ENCODE measurements around the gene PLPPR5. TPM values are rescaled to one million over a fixed set of nuclear protein-coding genes. Genes with fewer than 3 reads are reported as not detected.
A peak's percentile ranks its signal among the peaks of the same experiment; 100 is the strongest.

Gene PLPPR5
- total RNA-seq, 5 donors from 2014 or later (not counting 1 experiment from before 2014, with no cell fraction given), result not detected

- peaks cover 5 to 8% (median 8%) of the 10 kb centered on the region in 3 donors for H3K4me1 Mint-ChIP-seq
- H3K9me3 ChIP-seq, result no peaks in the 10 kb centered on the region
- H3K27me3 ChIP-seq (replicated peaks in 1 of 2; ENCODE audit: control insufficient read depth in 2 of 2, extremely low read depth in 1 of 2, insufficient read depth in 2 of 2, low read length in 1 of 2), result no peaks in the 10 kb centered on the region
- no peaks in the 10 kb centered on the region for H3K9me3 Mint-ChIP-seq
- no peaks in the 10 kb centered on the region for H3K27me3 Mint-ChIP-seq
- H3K4me1 ChIP-seq (ENCODE audit: control insufficient read depth in 1 of 2, extremely low read depth in 1 of 2, insufficient read depth in 2 of 2, low read length in 2 of 2), result no peaks in the 10 kb centered on the region
- no peaks in the 10 kb centered on the region for H3K36me3 ChIP-seq (ENCODE audit: control insufficient read depth in 2 of 2, extremely low read depth in 1 of 2, insufficient read depth in 1 of 2, low read length in 1 of 2)
- ChIA-PET CTCF (no interaction called here), POLR2A (no interaction called here)
- H3K27ac ChIP-seq (ENCODE audit: low read length), result no peak overlapping the region
- WGBS (ENCODE audit: insufficient coverage), result 83% methylated on average over 1 of the region's 4 CpGs
- H3K36me3 Mint-ChIP-seq, result no peaks in the 10 kb centered on the region
- no peak overlapping the region for H3K27ac Mint-ChIP-seq
- H3K4me3 Mint-ChIP-seq, result no peak overlapping the region
- DNase-seq (peak in 1 of 35 experiments; percentile 15), ATAC-seq (replicated peaks in 1 of 4) (peak in 1 of 4 experiments; percentile 24)
- H3K4me3 ChIP-seq (ENCODE audit: control insufficient read depth in 1 of 2, extremely low read depth in 1 of 2, low read length in 1 of 2), result no peak overlapping the region
These were observed 13.3 kb downstream of the PLPPR5 start for GRCh38 chr1:98991127-98992012.

DNA sequence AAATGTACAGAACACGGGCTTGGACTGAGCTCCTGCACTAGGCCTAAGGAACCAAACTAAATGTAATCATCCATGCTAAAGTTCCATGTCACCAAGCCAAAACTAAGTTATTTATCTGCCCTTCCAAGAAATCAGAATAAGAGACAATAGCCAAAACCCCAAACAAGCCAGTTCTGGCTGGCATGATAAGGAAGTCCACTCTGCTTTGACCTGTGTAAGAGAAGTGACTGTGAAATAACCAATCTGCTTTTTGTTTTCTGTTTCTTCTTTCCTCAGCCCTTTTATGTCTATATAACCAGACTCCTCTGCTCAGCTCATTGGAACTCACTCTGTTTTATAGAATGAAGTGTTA is 15.1 kb downstream of the PLPPR5 start:
- no CpG with 5 or more reads among the region's 1 CpG for WGBS (ENCODE audit: insufficient coverage)
- CTCF ChIA-PET, result no interaction called here
- H3K4me3 Mint-ChIP-seq, result no peak overlapping the region
- H3K27me3 Mint-ChIP-seq, result no peaks in the 10 kb centered on the region
- H3K9me3 ChIP-seq, result no peaks in the 10 kb centered on the region
- no peaks in the 10 kb centered on the region for H3K36me3 Mint-ChIP-seq
- peaks cover 5 to 8% (median 8%) of the 10 kb centered on the region in 3 donors for H3K4me1 Mint-ChIP-seq
- H3K27ac ChIP-seq (ENCODE audit: low read length), result no peak overlapping the region
- POLR2A ChIA-PET, result no interaction called here
- H3K27ac Mint-ChIP-seq, result no peak overlapping the region
- H3K4me1 ChIP-seq (ENCODE audit: control insufficient read depth in 1 of 2, extremely low read depth in 1 of 2, insufficient read depth in 2 of 2, low read length in 2 of 2), result no peaks in the 10 kb centered on the region
- H3K36me3 ChIP-seq (ENCODE audit: control insufficient read depth in 2 of 2, extremely low read depth in 1 of 2, insufficient read depth in 1 of 2, low read length in 1 of 2), result no peaks in the 10 kb centered on the region
- H3K9me3 Mint-ChIP-seq, result no peaks in the 10 kb centered on the region
- H3K27me3 ChIP-seq (replicated peaks in 1 of 2; ENCODE audit: control insufficient read depth in 2 of 2, extremely low read depth in 1 of 2, insufficient read depth in 2 of 2, low read length in 1 of 2), result no peaks in the 10 kb centered on the region
- ATAC-seq (replicated peaks in 1 of 4), result no peak
- no peak overlapping the region for H3K4me3 ChIP-seq (ENCODE audit: control insufficient read depth in 1 of 2, extremely low read depth in 1 of 2, low read length in 1 of 2)
- DNase-seq, result no peak

DNA sequence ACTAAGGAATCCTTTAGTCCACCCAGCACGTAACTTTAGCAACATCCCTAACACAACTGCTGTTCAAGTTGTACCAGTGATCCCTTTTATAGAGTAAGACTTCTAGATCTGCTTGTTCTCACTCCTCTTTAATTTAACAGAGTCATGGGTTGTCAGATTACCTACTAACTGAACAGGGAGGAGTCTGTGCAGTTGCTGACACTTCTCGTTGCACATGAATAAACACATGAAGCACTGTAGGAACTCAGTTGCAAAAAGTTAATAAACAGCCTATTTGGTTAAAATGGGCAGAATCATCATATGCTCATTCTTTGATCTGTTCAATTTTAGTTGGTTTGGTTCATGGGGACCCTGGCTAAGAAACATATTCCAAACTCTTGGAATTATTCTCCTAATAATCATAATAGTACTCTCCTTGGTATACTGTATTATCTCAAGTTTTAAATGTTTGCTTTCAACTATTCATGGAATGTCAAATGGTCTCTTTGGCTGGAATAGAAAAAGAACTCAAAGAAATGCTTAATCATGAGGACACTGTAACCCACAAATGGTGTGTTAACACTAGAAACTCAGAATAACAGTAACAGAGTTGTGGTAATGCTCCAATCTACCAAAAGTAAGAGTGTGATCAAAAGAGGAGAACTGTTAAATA is 15.6 kb downstream of the PLPPR5 start:
- Mint-ChIP-seq H3K27ac (no peak overlapping the region), H3K4me3 (no peak overlapping the region), H3K9me3 (no peaks in the 10 kb centered on the region), H3K36me3 (no peaks in the 10 kb centered on the region), H3K4me1 (peaks cover 5 to 8% (median 8%) of the 10 kb centered on the region in 3 donors), H3K27me3 (no peaks in the 10 kb centered on the region)
- no peak for ATAC-seq (replicated peaks in 1 of 4)
- Histone ChIP-seq H3K4me3 (ENCODE audit: control insufficient read depth in 1 of 2, extremely low read depth in 1 of 2, low read length in 1 of 2) (no peak overlapping the region), H3K4me1 (ENCODE audit: control insufficient read depth in 1 of 2, extremely low read depth in 1 of 2, insufficient read depth in 2 of 2, low read length in 2 of 2) (no peaks in the 10 kb centered on the region), H3K36me3 (ENCODE audit: control insufficient read depth in 2 of 2, extremely low read depth in 1 of 2, insufficient read depth in 1 of 2, low read length in 1 of 2) (no peaks in the 10 kb centered on the region), H3K27ac (ENCODE audit: low read length) (no peak overlapping the region), H3K27me3 (replicated peaks in 1 of 2; ENCODE audit: control insufficient read depth in 2 of 2, extremely low read depth in 1 of 2, insufficient read depth in 2 of 2, low read length in 1 of 2) (no peaks in the 10 kb centered on the region), H3K9me3 (no peaks in the 10 kb centered on the region)
- 80% methylated on average over 1 of the region's 2 CpGs for WGBS (ENCODE audit: insufficient coverage)
- DNase-seq, result no peak
- CTCF ChIA-PET, result no interaction called here
- POLR2A ChIA-PET, result no interaction called here

GRCh38 chr1:98985687-98986086 is 19.0 kb downstream of the PLPPR5 start:
- Histone ChIP-seq H3K4me3 (ENCODE audit: control insufficient read depth in 1 of 2, extremely low read depth in 1 of 2, low read length in 1 of 2) (no peak overlapping the region), H3K36me3 (ENCODE audit: control insufficient read depth in 2 of 2, extremely low read depth in 1 of 2, insufficient read depth in 1 of 2, low read length in 1 of 2) (no peaks in the 10 kb centered on the region), H3K4me1 (ENCODE audit: control insufficient read depth in 1 of 2, extremely low read depth in 1 of 2, insufficient read depth in 2 of 2, low read length in 2 of 2) (no peaks in the 10 kb centered on the region), H3K27me3 (replicated peaks in 1 of 2; ENCODE audit: control insufficient read depth in 2 of 2, extremely low read depth in 1 of 2, insufficient read depth in 2 of 2, low read length in 1 of 2) (no peaks in the 10 kb centered on the region), H3K9me3 (no peaks in the 10 kb centered on the region), H3K27ac (ENCODE audit: low read length) (no peak overlapping the region)
- Mint-ChIP-seq H3K4me3 (no peak overlapping the region), H3K4me1 (no peaks in the 10 kb centered on the region), H3K27ac (no peak overlapping the region), H3K27me3 (no peaks in the 10 kb centered on the region), H3K9me3 (no peaks in the 10 kb centered on the region), H3K36me3 (no peaks in the 10 kb centered on the region)
- ChIA-PET POLR2A (no interaction called here), CTCF (no interaction called here)
- DNase-seq, result no peak
- no peak for ATAC-seq (replicated peaks in 1 of 4)
- no CpG with 5 or more reads among the region's 2 CpGs for WGBS (ENCODE audit: insufficient coverage)

DNA sequence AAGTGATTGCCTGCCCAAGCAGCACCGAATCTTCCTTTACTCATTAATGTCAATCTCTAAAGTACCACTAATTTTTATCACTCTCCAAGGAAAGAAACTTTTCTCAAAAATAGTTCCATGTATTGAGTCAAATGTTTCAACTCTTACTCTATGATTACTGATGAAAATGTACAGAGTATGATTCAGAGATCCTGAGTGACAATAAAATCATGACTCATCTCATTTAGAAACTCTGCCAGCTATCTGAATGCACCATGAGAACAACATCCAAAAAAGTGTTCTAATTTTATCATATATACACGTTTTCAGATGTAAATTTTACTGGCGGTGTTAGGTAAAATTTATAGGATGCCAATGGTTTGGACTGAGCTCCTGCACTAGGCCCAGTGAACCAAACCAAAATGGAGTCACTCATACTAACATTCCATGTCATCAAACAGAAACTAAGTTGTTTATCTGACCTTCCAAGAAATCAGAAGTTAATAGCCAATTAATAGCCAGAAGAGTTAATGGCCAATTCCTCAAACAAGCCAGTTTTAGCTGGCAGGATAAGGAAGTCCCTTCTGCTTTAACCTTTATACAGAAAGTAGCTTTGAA is 22.6 kb downstream of the PLPPR5 start:
- Histone ChIP-seq H3K27me3 (replicated peaks in 1 of 2; ENCODE audit: control insufficient read depth in 2 of 2, extremely low read depth in 1 of 2, insufficient read depth in 2 of 2, low read length in 1 of 2) (no peaks in the 10 kb centered on the region), H3K36me3 (ENCODE audit: control insufficient read depth in 2 of 2, extremely low read depth in 1 of 2, insufficient read depth in 1 of 2, low read length in 1 of 2) (no peaks in the 10 kb centered on the region), H3K9me3 (no peaks in the 10 kb centered on the region), H3K4me3 (ENCODE audit: control insufficient read depth in 1 of 2, extremely low read depth in 1 of 2, low read length in 1 of 2) (no peak overlapping the region), H3K27ac (ENCODE audit: low read length) (no peak overlapping the region), H3K4me1 (ENCODE audit: control insufficient read depth in 1 of 2, extremely low read depth in 1 of 2, insufficient read depth in 2 of 2, low read length in 2 of 2) (no peaks in the 10 kb centered on the region)
- no CpG with 5 or more reads among the region's 3 CpGs for WGBS (ENCODE audit: insufficient coverage)
- ATAC-seq (replicated peaks in 1 of 4) (no peak), DNase-seq (no peak)
- Mint-ChIP-seq H3K4me3 (no peak overlapping the region), H3K4me1 (no peaks in the 10 kb centered on the region), H3K9me3 (no peaks in the 10 kb centered on the region), H3K27ac (no peak overlapping the region), H3K36me3 (no peaks in the 10 kb centered on the region), H3K27me3 (no peaks in the 10 kb centered on the region)
- CTCF ChIA-PET, result no interaction called here
- POLR2A ChIA-PET, result no interaction called here

- no peaks in the 10 kb centered on the region for H3K4me1 ChIP-seq (ENCODE audit: control insufficient read depth in 1 of 2, extremely low read depth in 1 of 2, insufficient read depth in 2 of 2, low read length in 2 of 2)
- ATAC-seq (replicated peaks in 1 of 4), result no peak
- no peak overlapping the region for H3K4me3 ChIP-seq (ENCODE audit: control insufficient read depth in 1 of 2, extremely low read depth in 1 of 2, low read length in 1 of 2)
- 94% methylated on average over 2 of the region's 2 CpGs for WGBS (ENCODE audit: insufficient coverage)
- CTCF ChIA-PET, result no interaction called here
- Mint-ChIP-seq H3K27me3 (no peaks in the 10 kb centered on the region), H3K36me3 (no peaks in the 10 kb centered on the region), H3K9me3 (no peaks in the 10 kb centered on the region), H3K4me1 (no peaks in the 10 kb centered on the region), H3K4me3 (no peak overlapping the region), H3K27ac (no peak overlapping the region)
- no peaks in the 10 kb centered on the region for H3K27me3 ChIP-seq (replicated peaks in 1 of 2; ENCODE audit: control insufficient read depth in 2 of 2, extremely low read depth in 1 of 2, insufficient read depth in 2 of 2, low read length in 1 of 2)
- H3K9me3 ChIP-seq, result no peaks in the 10 kb centered on the region
- POLR2A ChIA-PET, result no interaction called here
- no peak for DNase-seq
- H3K27ac ChIP-seq (ENCODE audit: low read length), result no peak overlapping the region
- no peaks in the 10 kb centered on the region for H3K36me3 ChIP-seq (ENCODE audit: control insufficient read depth in 2 of 2, extremely low read depth in 1 of 2, insufficient read depth in 1 of 2, low read length in 1 of 2)
These were observed 25.2 kb downstream of the PLPPR5 start for GRCh38 chr1:98979463-98979862.
